ENCODE results near the gene TUT1.
"Not testable (repeated sequence)": the region's sequence is repeated elsewhere in the genome, so short reads cannot be mapped to it uniquely, and the experiment has no call there.

The TUT1 gene

GRCh38 chr11:62575156-62575555, 16.2 kb downstream of the TUT1 start:
- Histone ChIP-seq H3K27me3 (ENCODE audit: control insufficient read depth, insufficient read depth, low read length) (no peaks in the 10 kb centered on the region), H3K9ac (ENCODE audit: low read length) (peak overlapping the region; percentile 85), H3K9me3 (ENCODE audit: control insufficient read depth, insufficient read depth, low read depth, low read length) (no peaks in the 10 kb centered on the region), H3K4me1 (ENCODE audit: control insufficient read depth, insufficient read depth, low read length) (peaks cover 18% of the 10 kb centered on the region), H3K4me3 (ENCODE audit: low read depth, low read length) (peak overlapping the region; percentile 70), H3K36me3 (ENCODE audit: control insufficient read depth, insufficient read depth, low read length) (peaks cover 70% of the 10 kb centered on the region), H3K27ac (ENCODE audit: low read depth, low read length) (no peak overlapping the region)

- Histone ChIP-seq H3K27me3 (ENCODE audit: control insufficient read depth, insufficient read depth, low read length) (no peaks in the 10 kb centered on the region), H3K36me3 (ENCODE audit: control insufficient read depth, insufficient read depth, low read length) (peaks cover 72% of the 10 kb centered on the region), H3K4me1 (ENCODE audit: control insufficient read depth, insufficient read depth, low read length) (peaks cover 18% of the 10 kb centered on the region), H3K27ac (ENCODE audit: low read depth, low read length) (peak overlapping the region; percentile 21; the same call in 1 of the 2 replicates), H3K9ac (ENCODE audit: low read length) (peak overlapping the region; percentile 85), H3K4me3 (ENCODE audit: low read depth, low read length) (peak overlapping the region; percentile 70), H3K9me3 (ENCODE audit: control insufficient read depth, insufficient read depth, low read depth, low read length) (no peaks in the 10 kb centered on the region)
Measured at GRCh38 chr11:62574363-62575071, 16.8 kb downstream of the TUT1 start.

- Histone ChIP-seq H3K4me1 (ENCODE audit: control insufficient read depth, insufficient read depth, low read length) (peaks cover 18% of the 10 kb centered on the region), H3K27ac (ENCODE audit: low read depth, low read length) (peak within 1 kb of the TSS; percentile 88), H3K9ac (ENCODE audit: low read length) (peak within 1 kb of the TSS; percentile 96), H3K36me3 (ENCODE audit: control insufficient read depth, insufficient read depth, low read length) (peaks cover 74% of the 10 kb centered on the region), H3K9me3 (ENCODE audit: control insufficient read depth, insufficient read depth, low read depth, low read length) (no peaks in the 10 kb centered on the region), H3K27me3 (ENCODE audit: control insufficient read depth, insufficient read depth, low read length) (no peaks in the 10 kb centered on the region), H3K4me3 (ENCODE audit: low read depth, low read length) (peak within 1 kb of the TSS; percentile 94)
Measured at GRCh38 chr11:62573592-62574362, 17.5 kb downstream of the TUT1 start, which contains the start of gene EEF1G. Gene EEF1G, minus strand, starts transcription at chr11:62573891. Its CDS starts 49 bp downstream, at chr11:62573842.

- peak overlapping the region; percentile 88 for H3K27ac ChIP-seq (ENCODE audit: low read depth, low read length)
- no peaks in the 10 kb centered on the region for H3K9me3 ChIP-seq (ENCODE audit: control insufficient read depth, insufficient read depth, low read depth, low read length)
- H3K27me3 ChIP-seq (ENCODE audit: control insufficient read depth, insufficient read depth, low read length): no peaks in the 10 kb centered on the region
- peaks cover 18% of the 10 kb centered on the region for H3K4me1 ChIP-seq (ENCODE audit: control insufficient read depth, insufficient read depth, low read length)
- H3K9ac ChIP-seq (ENCODE audit: low read length): peak overlapping the region; percentile 96
- H3K4me3 ChIP-seq (ENCODE audit: low read depth, low read length): peak overlapping the region; percentile 94
- peaks cover 73% of the 10 kb centered on the region for H3K36me3 ChIP-seq (ENCODE audit: control insufficient read depth, insufficient read depth, low read length)
Measured at GRCh38 chr11:62573006-62573591, 18.2 kb downstream of the TUT1 start.

GRCh38 chr11:62572431-62572830, 18.9 kb downstream of the TUT1 start:
- H3K27me3 ChIP-seq (ENCODE audit: control insufficient read depth, insufficient read depth, low read length): no peaks in the 10 kb centered on the region
- H3K36me3 ChIP-seq (ENCODE audit: control insufficient read depth, insufficient read depth, low read length): peaks cover 76% of the 10 kb centered on the region
- H3K9ac ChIP-seq (ENCODE audit: low read length): peak overlapping the region; percentile 96
- H3K4me1 ChIP-seq (ENCODE audit: control insufficient read depth, insufficient read depth, low read length): peaks cover 18% of the 10 kb centered on the region
- H3K4me3 ChIP-seq (ENCODE audit: low read depth, low read length): peak overlapping the region; percentile 94
- H3K9me3 ChIP-seq (ENCODE audit: control insufficient read depth, insufficient read depth, low read depth, low read length): no peaks in the 10 kb centered on the region
- no peak overlapping the region; the same call in 1 of the 2 replicates for H3K27ac ChIP-seq (ENCODE audit: low read depth, low read length)

GRCh38 chr11:62571493-62571892, 19.8 kb downstream of the TUT1 start:
- H3K27me3 ChIP-seq (ENCODE audit: control insufficient read depth, insufficient read depth, low read length); H3K9me3 ChIP-seq (ENCODE audit: control insufficient read depth, insufficient read depth, low read depth, low read length); H3K9ac ChIP-seq (ENCODE audit: low read length); H3K27ac ChIP-seq (ENCODE audit: low read depth, low read length): not testable (repeated sequence)
- H3K4me3 ChIP-seq (ENCODE audit: low read depth, low read length): peak overlapping the region; percentile 94
- peaks cover 77% of the 10 kb centered on the region for H3K36me3 ChIP-seq (ENCODE audit: control insufficient read depth, insufficient read depth, low read length)
- H3K4me1 ChIP-seq (ENCODE audit: control insufficient read depth, insufficient read depth, low read length): peaks cover 18% of the 10 kb centered on the region

- not testable (repeated sequence) for H3K4me3 ChIP-seq (ENCODE audit: low read depth, low read length); H3K9me3 ChIP-seq (ENCODE audit: control insufficient read depth, insufficient read depth, low read depth, low read length); H3K27ac ChIP-seq (ENCODE audit: low read depth, low read length); H3K27me3 ChIP-seq (ENCODE audit: control insufficient read depth, insufficient read depth, low read length); H3K9ac ChIP-seq (ENCODE audit: low read length)
- peaks cover 77% of the 10 kb centered on the region for H3K36me3 ChIP-seq (ENCODE audit: control insufficient read depth, insufficient read depth, low read length)
- peaks cover 18% of the 10 kb centered on the region for H3K4me1 ChIP-seq (ENCODE audit: control insufficient read depth, insufficient read depth, low read length)
Measured at GRCh38 chr11:62570903-62571302, 20.4 kb downstream of the TUT1 start.

- no peaks in the 10 kb centered on the region for H3K9me3 ChIP-seq (ENCODE audit: control insufficient read depth, insufficient read depth, low read depth, low read length)
- H3K9ac ChIP-seq (ENCODE audit: low read length): no peak overlapping the region
- no peaks in the 10 kb centered on the region for H3K27me3 ChIP-seq (ENCODE audit: control insufficient read depth, insufficient read depth, low read length)
- no peak overlapping the region for H3K27ac ChIP-seq (ENCODE audit: low read depth, low read length)
- H3K36me3 ChIP-seq (ENCODE audit: control insufficient read depth, insufficient read depth, low read length): peaks cover 85% of the 10 kb centered on the region
- H3K4me3 ChIP-seq (ENCODE audit: low read depth, low read length): no peak overlapping the region
- H3K4me1 ChIP-seq (ENCODE audit: control insufficient read depth, insufficient read depth, low read length): 0 out of 2 replicates have a peak, but pooled peaks cover 8% of the 10 kb centered on the region
Measured at GRCh38 chr11:62569611-62570010, 21.7 kb downstream of the TUT1 start.

- Histone ChIP-seq H3K9me3 (ENCODE audit: control insufficient read depth, insufficient read depth, low read depth, low read length) (no peaks in the 10 kb centered on the region), H3K27ac (ENCODE audit: low read depth, low read length) (no peak overlapping the region), H3K36me3 (ENCODE audit: control insufficient read depth, insufficient read depth, low read length) (peaks cover 95% of the 10 kb centered on the region), H3K4me3 (ENCODE audit: low read depth, low read length) (no peak overlapping the region), H3K9ac (ENCODE audit: low read length) (no peak overlapping the region), H3K27me3 (ENCODE audit: control insufficient read depth, insufficient read depth, low read length) (no peaks in the 10 kb centered on the region), H3K4me1 (ENCODE audit: control insufficient read depth, insufficient read depth, low read length) (peaks cover 16% of the 10 kb centered on the region)
Measured at GRCh38 chr11:62567018-62567633, 24.2 kb downstream of the TUT1 start.

GRCh38 chr11:62566247-62566646, 25.1 kb downstream of the TUT1 start:
- no peak overlapping the region for H3K9ac ChIP-seq (ENCODE audit: low read length)
- peaks cover 22% of the 10 kb centered on the region for H3K4me1 ChIP-seq (ENCODE audit: control insufficient read depth, insufficient read depth, low read length)
- H3K36me3 ChIP-seq (ENCODE audit: control insufficient read depth, insufficient read depth, low read length): peaks cover 90% of the 10 kb centered on the region
- H3K27me3 ChIP-seq (ENCODE audit: control insufficient read depth, insufficient read depth, low read length): no peaks in the 10 kb centered on the region
- H3K27ac ChIP-seq (ENCODE audit: low read depth, low read length): no peak overlapping the region
- no peaks in the 10 kb centered on the region for H3K9me3 ChIP-seq (ENCODE audit: control insufficient read depth, insufficient read depth, low read depth, low read length)
- no peak overlapping the region for H3K4me3 ChIP-seq (ENCODE audit: low read depth, low read length)
